ENCODE results near the gene MPPED1.

GRCh38 chr22:43455846-43456245 is 44.0 kb downstream of the MPPED1 start:
- TF ChIP-seq CTCF (conservative IDR thresholded peaks at IDR 0.05 in 1 of 2, IDR thresholded peaks at IDR 0.05 in 1 of 2; ENCODE audit: extremely low read depth in 1 of 2, insufficient read depth in 1 of 2, low read depth in 1 of 2, low read length in 2 of 2) (no peak), EZH2 (IDR thresholded peaks at IDR 0.05; ENCODE audit: borderline replicate concordance, low read length) (no peak)

Data from mammary epithelial cell (primary cell).